ENCODE measurements around the gene ALOX5AP.

- TF ChIP-seq, protein P1, sequence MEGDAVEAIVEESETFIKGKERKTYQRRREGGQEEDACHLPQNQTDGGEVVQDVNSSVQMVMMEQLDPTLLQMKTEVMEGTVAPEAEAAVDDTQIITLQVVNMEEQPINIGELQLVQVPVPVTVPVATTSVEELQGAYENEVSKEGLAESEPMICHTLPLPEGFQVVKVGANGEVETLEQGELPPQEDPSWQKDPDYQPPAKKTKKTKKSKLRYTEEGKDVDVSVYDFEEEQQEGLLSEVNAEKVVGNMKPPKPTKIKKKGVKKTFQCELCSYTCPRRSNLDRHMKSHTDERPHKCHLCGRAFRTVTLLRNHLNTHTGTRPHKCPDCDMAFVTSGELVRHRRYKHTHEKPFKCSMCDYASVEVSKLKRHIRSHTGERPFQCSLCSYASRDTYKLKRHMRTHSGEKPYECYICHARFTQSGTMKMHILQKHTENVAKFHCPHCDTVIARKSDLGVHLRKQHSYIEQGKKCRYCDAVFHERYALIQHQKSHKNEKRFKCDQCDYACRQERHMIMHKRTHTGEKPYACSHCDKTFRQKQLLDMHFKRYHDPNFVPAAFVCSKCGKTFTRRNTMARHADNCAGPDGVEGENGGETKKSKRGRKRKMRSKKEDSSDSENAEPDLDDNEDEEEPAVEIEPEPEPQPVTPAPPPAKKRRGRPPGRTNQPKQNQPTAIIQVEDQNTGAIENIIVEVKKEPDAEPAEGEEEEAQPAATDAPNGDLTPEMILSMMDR (IDR thresholded peaks at IDR 0.05; ENCODE audit: low read depth, low read length) = no peak
- no peak for TF ChIP-seq EZH2phosphoT487 (IDR thresholded peaks at IDR 0.05; ENCODE audit: low read depth)
Observed at GRCh38 chr13:30752201-30752797, 17.0 kb downstream of the ALOX5AP start.
